MCF 10A (cell line): Measurements from ENCODE around the gene AUTS2. TPM values are rescaled to one million over a fixed set of nuclear protein-coding genes. Genes with fewer than 3 reads are reported as not detected.

Source experiments
- BruUV-seq: library from RNA; stranded (reverse); fragments of 400-500 nt; replicated peaks from 2 replicates; lab custom pipeline; 2021; lab: Mats Ljungman, UMichigan
- CTCF ChIA-PET: fragments of 300-600 bp; sonication (Branson Sonifier 250); formaldehyde crosslinking; extraction: SDS; loops from one replicate; lab custom pipeline; 2021; ENCODE audit warnings: antibody characterized with exemption, inconsistent platforms; lab: Yijun Ruan, JAX
- POLR2A ChIA-PET: fragments of 300-600, 350-650 bp; sonication (Branson Sonifier 250); formaldehyde crosslinking; extraction: SDS; loops from one replicate; lab custom pipeline; 2020; ENCODE audit warnings: antibody characterized with exemption, inconsistent platforms; lab: Yijun Ruan, JAX
- DNase-seq: peaks from one replicate; pipeline ENCODE4 v3.0.0-alpha.2; 2018; ENCODE audit not compliant: unreplicated experiment
- H3K27ac Mint-ChIP-seq: one replicate; pipeline ENCODE4 v1.8.0; 2022; ENCODE audit warnings: mild to moderate bottlenecking, low read depth, mixed read lengths; ENCODE audit not compliant: unreplicated experiment
- H3K27me3 Mint-ChIP-seq: one replicate; pipeline ENCODE4 v1.8.0; 2022; ENCODE audit warnings: mixed read lengths; ENCODE audit not compliant: insufficient read depth, unreplicated experiment
- H3K36me3 Mint-ChIP-seq: one replicate; pipeline ENCODE4 v1.8.0; 2022; ENCODE audit warnings: mild to moderate bottlenecking, moderate library complexity, mixed read lengths; ENCODE audit not compliant: insufficient read depth, unreplicated experiment
- H3K4me1 Mint-ChIP-seq: one replicate; pipeline ENCODE4 v1.8.0; 2022; ENCODE audit warnings: mixed read lengths; ENCODE audit not compliant: insufficient read depth, unreplicated experiment
- H3K4me3 Mint-ChIP-seq: one replicate; pipeline ENCODE4 v1.8.0; 2022; ENCODE audit warnings: mild to moderate bottlenecking, moderate library complexity, mixed read lengths; ENCODE audit not compliant: unreplicated experiment
- H3K9me3 Mint-ChIP-seq: one replicate; pipeline ENCODE4 v1.8.0; 2022; ENCODE audit warnings: mixed read lengths; ENCODE audit not compliant: unreplicated experiment
- CTCF ChIP-seq: fragments of 200-600 bp; IDR thresholded peaks from one replicate; pipeline ENCODE4 v1.8.0; 2022; ENCODE audit warnings: antibody characterized with exemption, mild to moderate bottlenecking; ENCODE audit not compliant: unreplicated experiment
- intact Hi-C: fragments of 100-400 bp; cut with micrococcal nuclease; formaldehyde crosslinking; loops from 2 replicates; pipeline ENCODE4 v1.14.1; 2022
- total RNA-seq: library from RNA; stranded (reverse); gene quantifications from 2 replicates; pipeline ENCODE4 v1.2.3, GENCODE V29; 2022

AUTS2 gene
- total RNA-seq, 1 experiment from 2014 or later, result 1.3 TPM

GRCh38 chr7:70353946-70354335 lies 755.7 kb downstream of the AUTS2 start:
- Mint-ChIP-seq H3K9me3 (peaks cover 24% of the 10 kb centered on the region), H3K4me3 (no peak overlapping the region), H3K36me3 (no peaks in the 10 kb centered on the region), H3K27ac (no peak overlapping the region), H3K4me1 (no peaks in the 10 kb centered on the region), H3K27me3 (no peaks in the 10 kb centered on the region)
- intact Hi-C loops, result no loop called here
- TF ChIP-seq CTCF, result no peak
- no peak for DNase-seq
- ChIA-PET CTCF (no interaction called here), POLR2A (no interaction called here)
- no TSS peak for BruUV-seq

- H3K4me1 Mint-ChIP-seq, result no peaks in the 10 kb centered on the region
- H3K9me3 Mint-ChIP-seq, result peaks cover 24% of the 10 kb centered on the region
- intact Hi-C loops, result no loop called here
- POLR2A ChIA-PET, result no interaction called here
- CTCF ChIA-PET, result no interaction called here
- no peak for DNase-seq
- no peaks in the 10 kb centered on the region for H3K36me3 Mint-ChIP-seq
- H3K27me3 Mint-ChIP-seq, result no peaks in the 10 kb centered on the region
- no TSS peak for BruUV-seq
- TF ChIP-seq CTCF, result no peak
- no peak overlapping the region for H3K4me3 Mint-ChIP-seq
- no peak overlapping the region for H3K27ac Mint-ChIP-seq
These were observed 756.3 kb downstream of the AUTS2 start for GRCh38 chr7:70354409-70355169.

- Mint-ChIP-seq H3K27me3 (no peaks in the 10 kb centered on the region), H3K9me3 (peaks cover 23% of the 10 kb centered on the region), H3K4me3 (no peak overlapping the region), H3K36me3 (no peaks in the 10 kb centered on the region), H3K27ac (no peak overlapping the region), H3K4me1 (no peaks in the 10 kb centered on the region)
- TF ChIP-seq CTCF, result no peak
- no TSS peak for BruUV-seq
- DNase-seq, result no peak
- POLR2A ChIA-PET, result no interaction called here
- intact Hi-C loops, result no loop called here
- CTCF ChIA-PET, result no interaction called here
These were observed 757.1 kb downstream of the AUTS2 start for GRCh38 chr7:70355198-70356020.

GRCh38 chr7:70356085-70356786 lies 758.0 kb downstream of the AUTS2 start:
- BruUV-seq, result no TSS peak
- TF ChIP-seq CTCF, result no peak
- intact Hi-C loops, result no loop called here
- Mint-ChIP-seq H3K9me3 (peaks cover 18% of the 10 kb centered on the region), H3K4me3 (no peak overlapping the region), H3K27me3 (no peaks in the 10 kb centered on the region), H3K27ac (no peak overlapping the region), H3K4me1 (no peaks in the 10 kb centered on the region), H3K36me3 (peaks cover under 1% of the 10 kb centered on the region)
- DNase-seq, result no peak
- ChIA-PET CTCF (no interaction called here), POLR2A (no interaction called here)
